ENCODE data around the gene DAAM2. TPM values are rescaled to one million over a fixed set of nuclear protein-coding genes. Genes with fewer than 3 reads are reported as not detected.

Gene DAAM2
- total RNA-seq, 1 experiment from 2014 or later = 4.8 TPM

DNA sequence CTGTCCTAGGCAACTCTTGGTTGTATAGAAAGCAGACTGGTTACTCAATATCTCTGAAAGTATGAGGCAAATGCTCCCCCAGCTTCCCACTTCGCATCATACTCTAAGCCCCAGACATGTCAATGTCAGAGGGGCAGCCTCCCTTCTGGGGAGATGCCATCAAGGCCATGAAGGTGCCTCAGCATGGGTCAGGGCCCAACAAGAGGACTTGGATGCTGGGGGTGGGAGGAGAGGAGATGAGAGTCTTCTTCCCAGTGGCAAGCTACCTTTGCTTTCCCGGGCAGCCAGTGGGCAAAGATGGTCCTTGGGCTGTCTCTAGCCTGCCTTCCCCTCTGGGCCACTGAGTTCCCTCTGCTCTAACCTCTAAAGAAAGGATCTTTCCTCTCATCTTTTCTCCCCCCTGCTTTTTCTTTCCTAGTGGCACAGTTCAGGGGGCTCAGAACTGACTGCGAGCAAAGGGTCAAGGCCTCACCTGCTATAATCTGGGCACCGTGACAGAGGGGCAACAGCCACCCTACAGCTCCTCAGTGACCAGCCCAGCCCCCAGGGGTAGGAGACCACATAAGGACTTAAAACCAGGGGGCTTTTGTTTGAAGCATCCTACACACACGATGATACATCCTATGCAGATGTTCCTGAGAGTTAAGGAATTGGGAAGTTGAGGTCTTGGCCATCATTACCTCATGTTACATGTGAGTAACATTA lies 115.8 kb downstream of the DAAM2 start:
- no TSS peak for BruUV-seq (replicated peaks)
- CTCF ChIA-PET = no interaction called here

DNA sequence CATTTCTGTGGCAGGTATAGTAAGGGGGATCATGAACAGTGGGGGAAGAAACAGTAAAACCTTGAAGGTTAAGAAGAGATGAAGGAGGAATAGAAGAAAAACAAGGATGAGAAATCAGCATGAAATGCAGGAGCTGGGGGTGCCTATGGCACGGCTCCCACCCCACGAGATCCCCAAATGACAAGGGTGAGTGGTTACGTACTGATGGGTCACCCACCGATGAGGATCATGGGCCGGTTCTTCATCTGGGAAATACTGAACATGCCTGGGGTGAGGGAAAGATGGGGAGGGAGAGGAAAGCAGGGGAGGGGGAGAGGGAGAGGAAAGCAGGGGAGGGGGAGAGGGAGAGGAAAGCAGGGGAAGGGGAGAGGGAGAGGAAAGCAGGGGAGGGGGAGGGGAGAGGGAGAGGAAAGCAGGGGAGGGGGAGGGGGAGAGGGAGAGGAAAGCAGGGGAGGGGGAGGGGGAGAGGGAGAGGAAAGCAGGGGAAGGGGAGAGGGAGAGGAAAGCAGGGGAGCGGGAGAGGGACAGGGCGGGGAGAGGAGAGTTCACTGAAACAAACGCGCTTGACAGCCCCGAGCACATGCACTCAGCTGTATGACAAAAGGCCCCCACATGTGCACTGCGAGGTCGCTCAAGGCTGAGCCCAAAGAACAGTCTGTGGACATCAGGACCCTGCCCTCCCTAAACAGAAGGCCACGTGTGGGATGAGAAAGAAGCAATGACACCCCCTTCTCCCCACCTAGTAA lies 116.8 kb downstream of the DAAM2 start:
- no TSS peak for BruUV-seq (replicated peaks)
- Histone ChIP-seq H3K27me3 (replicated peaks; ENCODE audit: insufficient read depth, low read depth, low read length, poor library complexity) (no peaks in the 10 kb centered on the region), H3K9me3 (ENCODE audit: low read depth, low read length, poor library complexity, severe bottlenecking) (no peaks in the 10 kb centered on the region), H3K4me1 (ENCODE audit: insufficient read depth, low read length, poor library complexity, severe bottlenecking) (no peaks in the 10 kb centered on the region), H3K36me3 (ENCODE audit: insufficient read depth, low read length, poor library complexity, severe bottlenecking) (no peaks in the 10 kb centered on the region), H3K4me3 (ENCODE audit: low read depth, low read length, poor library complexity, severe bottlenecking) (no peak overlapping the region), H3K27ac (ENCODE audit: low read depth, low read length, poor library complexity, severe bottlenecking) (no peak overlapping the region)
- POLR2A ChIA-PET (ENCODE audit: low non-redundant PET) = no interaction called here
- intact Hi-C loops (cut with micrococcal nuclease; ENCODE audit: unreplicated experiment) = no loop called here
- DNase-seq (ENCODE audit: low spot score) = no peak
- TF ChIP-seq EZH2 (IDR thresholded peaks at IDR 0.05; ENCODE audit: borderline replicate concordance, low read depth, low read length, poor library complexity, severe bottlenecking) = no peak
- CTCF ChIA-PET = no interaction called here

More for the DNA sequence above, 115.8 kb downstream of the DAAM2 start:
- POLR2A ChIA-PET (ENCODE audit: low non-redundant PET) = no interaction called here
- Histone ChIP-seq H3K9me3 (ENCODE audit: low read depth, low read length, poor library complexity, severe bottlenecking) (no peaks in the 10 kb centered on the region), H3K4me3 (ENCODE audit: low read depth, low read length, poor library complexity, severe bottlenecking) (no peak overlapping the region), H3K27ac (ENCODE audit: low read depth, low read length, poor library complexity, severe bottlenecking) (no peak overlapping the region), H3K36me3 (ENCODE audit: insufficient read depth, low read length, poor library complexity, severe bottlenecking) (no peaks in the 10 kb centered on the region), H3K4me1 (ENCODE audit: insufficient read depth, low read length, poor library complexity, severe bottlenecking) (no peaks in the 10 kb centered on the region), H3K27me3 (replicated peaks; ENCODE audit: insufficient read depth, low read depth, low read length, poor library complexity) (no peaks in the 10 kb centered on the region)
- intact Hi-C loops (cut with micrococcal nuclease; ENCODE audit: unreplicated experiment) = no loop called here
- DNase-seq (ENCODE audit: low spot score) = no peak
- TF ChIP-seq, protein P1, sequence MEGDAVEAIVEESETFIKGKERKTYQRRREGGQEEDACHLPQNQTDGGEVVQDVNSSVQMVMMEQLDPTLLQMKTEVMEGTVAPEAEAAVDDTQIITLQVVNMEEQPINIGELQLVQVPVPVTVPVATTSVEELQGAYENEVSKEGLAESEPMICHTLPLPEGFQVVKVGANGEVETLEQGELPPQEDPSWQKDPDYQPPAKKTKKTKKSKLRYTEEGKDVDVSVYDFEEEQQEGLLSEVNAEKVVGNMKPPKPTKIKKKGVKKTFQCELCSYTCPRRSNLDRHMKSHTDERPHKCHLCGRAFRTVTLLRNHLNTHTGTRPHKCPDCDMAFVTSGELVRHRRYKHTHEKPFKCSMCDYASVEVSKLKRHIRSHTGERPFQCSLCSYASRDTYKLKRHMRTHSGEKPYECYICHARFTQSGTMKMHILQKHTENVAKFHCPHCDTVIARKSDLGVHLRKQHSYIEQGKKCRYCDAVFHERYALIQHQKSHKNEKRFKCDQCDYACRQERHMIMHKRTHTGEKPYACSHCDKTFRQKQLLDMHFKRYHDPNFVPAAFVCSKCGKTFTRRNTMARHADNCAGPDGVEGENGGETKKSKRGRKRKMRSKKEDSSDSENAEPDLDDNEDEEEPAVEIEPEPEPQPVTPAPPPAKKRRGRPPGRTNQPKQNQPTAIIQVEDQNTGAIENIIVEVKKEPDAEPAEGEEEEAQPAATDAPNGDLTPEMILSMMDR (conservative IDR thresholded peaks at IDR 0.05; ENCODE audit: low read depth, low read length) = no peak
- TF ChIP-seq EZH2 (IDR thresholded peaks at IDR 0.05; ENCODE audit: borderline replicate concordance, low read depth, low read length, poor library complexity, severe bottlenecking) = no peak

DNA sequence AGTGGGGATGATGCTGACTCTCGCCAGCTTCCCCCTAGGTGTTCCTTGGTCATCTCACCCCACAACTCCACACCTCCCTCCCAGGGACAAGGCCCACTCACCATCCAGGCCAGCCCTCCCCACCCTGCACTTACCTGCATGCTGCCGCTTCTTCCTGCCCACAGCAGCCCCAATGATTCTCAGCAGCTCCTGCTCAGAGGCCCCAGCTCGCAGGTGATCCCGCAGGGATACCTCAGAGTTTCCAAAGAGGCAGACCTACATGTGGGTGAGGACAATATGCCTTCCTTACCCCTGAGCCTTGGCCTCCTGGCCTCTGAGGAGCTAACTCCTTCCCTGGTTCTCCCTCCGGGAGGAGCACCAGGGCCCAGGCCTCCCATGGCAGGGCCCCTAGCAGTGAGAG lies 117.5 kb downstream of the DAAM2 start:
- intact Hi-C loops (cut with micrococcal nuclease; ENCODE audit: unreplicated experiment) = no loop called here
- H3K4me1 ChIP-seq (ENCODE audit: insufficient read depth, low read length, poor library complexity, severe bottlenecking) = no peaks in the 10 kb centered on the region
- H3K27me3 ChIP-seq (replicated peaks; ENCODE audit: insufficient read depth, low read depth, low read length, poor library complexity) = no peaks in the 10 kb centered on the region
- TF ChIP-seq, protein P1 (conservative IDR thresholded peaks at IDR 0.05; ENCODE audit: low read depth, low read length) = no peak
- no peak for TF ChIP-seq EZH2 (IDR thresholded peaks at IDR 0.05; ENCODE audit: borderline replicate concordance, low read depth, low read length, poor library complexity, severe bottlenecking)
- H3K4me3 ChIP-seq (ENCODE audit: low read depth, low read length, poor library complexity, severe bottlenecking) = no peak overlapping the region
- no peak for DNase-seq (ENCODE audit: low spot score)
- no TSS peak for BruUV-seq (replicated peaks)
- H3K36me3 ChIP-seq (ENCODE audit: insufficient read depth, low read length, poor library complexity, severe bottlenecking) = no peaks in the 10 kb centered on the region
- ChIA-PET POLR2A (ENCODE audit: low non-redundant PET) (no interaction called here), CTCF (no interaction called here)
- H3K27ac ChIP-seq (ENCODE audit: low read depth, low read length, poor library complexity, severe bottlenecking) = no peak overlapping the region
- H3K9me3 ChIP-seq (ENCODE audit: low read depth, low read length, poor library complexity, severe bottlenecking) = no peaks in the 10 kb centered on the region

All from A673 (cell line).